Stimulated activated CD8-positive, alpha-beta memory T cell treated with anti-CD3 and anti-CD28 coated beads, Interleukin-4, amount 100 ng/mL, for 24 hours (primary cell): ENCODE data around the gene ARHGDIG.
"Not testable (repeated sequence)": the region's sequence is repeated elsewhere in the genome, so short reads cannot be mapped to it uniquely, and the experiment has no call there.

ENCODE experiments used
- DNase-seq: peaks from one replicate; pipeline ENCODE4 v3.0.0-alpha.2; 2020; ENCODE audit warnings: low read depth

ARHGDIG gene

GRCh38 chr16:264440-264951 lies 15.9 kb upstream of the ARHGDIG start:
- no peak for DNase-seq

- DNase-seq = no peak
Measured at GRCh38 chr16:265002-265529, 15.3 kb upstream of the ARHGDIG start.

- DNase-seq = no peak
Measured at GRCh38 chr16:265711-266110, 14.7 kb upstream of the ARHGDIG start.

- no peak for DNase-seq
Measured at GRCh38 chr16:266258-267164, 13.9 kb upstream of the ARHGDIG start.

GRCh38 chr16:267562-267961 lies 12.8 kb upstream of the ARHGDIG start:
- DNase-seq = not testable (repeated sequence)

- no peak for DNase-seq
Measured at GRCh38 chr16:268141-269053, 12.0 kb upstream of the ARHGDIG start.

GRCh38 chr16:269061-269796 lies 11.2 kb upstream of the ARHGDIG start:
- no peak for DNase-seq

GRCh38 chr16:270381-271255 lies 9.8 kb upstream of the ARHGDIG start:
- no peak for DNase-seq

GRCh38 chr16:272633-273546 lies 7.5 kb upstream of the ARHGDIG start:
- no peak for DNase-seq

- no peak for DNase-seq
Measured at GRCh38 chr16:273547-274421, 6.6 kb upstream of the ARHGDIG start.

- DNase-seq = no peak
Measured at GRCh38 chr16:275041-275641, 5.2 kb upstream of the ARHGDIG start.

GRCh38 chr16:275786-276232 lies 4.6 kb upstream of the ARHGDIG start, which contains the start of gene RGS11:
Gene RGS11, minus strand, starts transcription at chr16:275944. Its CDS starts 33 bp downstream, at chr16:275911.
- DNase-seq = no peak

- no peak for DNase-seq
Measured at GRCh38 chr16:276426-277077, 3.8 kb upstream of the ARHGDIG start.

GRCh38 chr16:278863-279366 lies 1.5 kb upstream of the ARHGDIG start:
- no peak for DNase-seq

- DNase-seq = no peak
Measured at GRCh38 chr16:279531-279930, 860 bp upstream of the ARHGDIG start.

GRCh38 chr16:280005-280460 lies 358 bp upstream of the ARHGDIG start:
- DNase-seq = no peak
